ENCODE measurements around the gene ATCAY. TPM values are rescaled to one million over a fixed set of nuclear protein-coding genes. Genes with fewer than 3 reads are reported as not detected.

The ATCAY gene
- polyA plus RNA-seq, 3 donors, result not detected

DNA sequence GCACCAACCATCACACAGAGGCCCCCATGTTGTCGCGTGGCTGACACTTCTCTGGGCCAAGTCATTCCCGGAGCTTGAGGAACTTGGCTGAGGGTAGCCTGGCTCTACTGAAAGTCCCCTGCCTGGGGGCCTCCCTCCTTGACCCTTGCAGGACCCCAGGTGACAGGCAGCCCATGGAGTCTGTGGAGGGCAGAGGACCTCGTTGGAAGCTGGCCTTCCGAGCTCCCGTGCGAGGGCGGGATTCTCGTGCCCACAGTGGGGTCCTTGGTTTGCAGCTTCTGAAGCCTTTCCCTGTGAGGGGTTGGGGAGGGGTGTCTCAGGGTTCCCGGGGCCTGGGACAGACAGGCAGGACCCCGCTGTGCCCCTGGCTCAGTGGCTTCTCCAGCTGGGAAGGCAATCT is 68.8 kb downstream of the ATCAY start:
- Histone ChIP-seq H3K36me3 (replicated peaks in 1 of 2; ENCODE audit: control insufficient read depth in 1 of 2, insufficient read depth in 2 of 2, low read length in 2 of 2) (no peaks in the 10 kb centered on the region), H3K27ac (ENCODE audit: low read depth in 1 of 2, low read length in 2 of 2) (no peak overlapping the region), H3K4me2 (replicated peaks; ENCODE audit: extremely low read depth, low read length, poor library complexity, severe bottlenecking) (no peak overlapping the region), H3K4me3 (replicated peaks in 1 of 3; ENCODE audit: low read depth in 2 of 3, low read length in 3 of 3) (no peak overlapping the region), H2AFZ (ENCODE audit: insufficient read depth, low read depth, low read length, poor library complexity, severe bottlenecking) (no peak overlapping the region), H3K9me3 (replicated peaks in 1 of 2; ENCODE audit: control insufficient read depth in 1 of 2, insufficient read depth in 1 of 2, low read length in 2 of 2) (no peaks in the 10 kb centered on the region), H3K79me2 (ENCODE audit: insufficient read depth, low read length) (no peaks in the 10 kb centered on the region), H3K4me1 (ENCODE audit: control insufficient read depth in 1 of 2, insufficient read depth in 2 of 2, low read length in 2 of 2) (peaks cover 6 to 23% of the 10 kb centered on the region in 2 donors), H3K9ac (ENCODE audit: insufficient read depth, low read length, poor library complexity, severe bottlenecking) (no peak overlapping the region), H3K27me3 (ENCODE audit: control insufficient read depth in 2 of 2, insufficient read depth in 2 of 2, low read length in 2 of 2) (no peaks in the 10 kb centered on the region), H4K20me1 (ENCODE audit: insufficient read depth, low read length) (no peaks in the 10 kb centered on the region)
- H3K9me3 Mint-ChIP-seq, result peaks cover 0 to 2% (median 0%) of the 10 kb centered on the region in 7 donors
- intact Hi-C loops (cut with micrococcal nuclease), result no loop called here
- DNase-seq, result no peak
- peaks cover 28% of the 10 kb centered on the region for H3K4me1 Mint-ChIP-seq
- 87% methylated on average over 11 of the region's 11 CpGs for WGBS (ENCODE audit: insufficient coverage)
- H3K4me3 Mint-ChIP-seq, result no peak overlapping the region
- no peaks in the 10 kb centered on the region for H3K36me3 Mint-ChIP-seq
- TF ChIP-seq, protein P1, sequence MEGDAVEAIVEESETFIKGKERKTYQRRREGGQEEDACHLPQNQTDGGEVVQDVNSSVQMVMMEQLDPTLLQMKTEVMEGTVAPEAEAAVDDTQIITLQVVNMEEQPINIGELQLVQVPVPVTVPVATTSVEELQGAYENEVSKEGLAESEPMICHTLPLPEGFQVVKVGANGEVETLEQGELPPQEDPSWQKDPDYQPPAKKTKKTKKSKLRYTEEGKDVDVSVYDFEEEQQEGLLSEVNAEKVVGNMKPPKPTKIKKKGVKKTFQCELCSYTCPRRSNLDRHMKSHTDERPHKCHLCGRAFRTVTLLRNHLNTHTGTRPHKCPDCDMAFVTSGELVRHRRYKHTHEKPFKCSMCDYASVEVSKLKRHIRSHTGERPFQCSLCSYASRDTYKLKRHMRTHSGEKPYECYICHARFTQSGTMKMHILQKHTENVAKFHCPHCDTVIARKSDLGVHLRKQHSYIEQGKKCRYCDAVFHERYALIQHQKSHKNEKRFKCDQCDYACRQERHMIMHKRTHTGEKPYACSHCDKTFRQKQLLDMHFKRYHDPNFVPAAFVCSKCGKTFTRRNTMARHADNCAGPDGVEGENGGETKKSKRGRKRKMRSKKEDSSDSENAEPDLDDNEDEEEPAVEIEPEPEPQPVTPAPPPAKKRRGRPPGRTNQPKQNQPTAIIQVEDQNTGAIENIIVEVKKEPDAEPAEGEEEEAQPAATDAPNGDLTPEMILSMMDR (IDR thresholded peaks at IDR 0.05), result no peak
- H3K27me3 Mint-ChIP-seq (ENCODE audit: low read depth in 3 of 3), result peaks cover 4 to 13% (median 11%) of the 10 kb centered on the region in 3 donors
- H3K27ac Mint-ChIP-seq, result no peak overlapping the region

DNA sequence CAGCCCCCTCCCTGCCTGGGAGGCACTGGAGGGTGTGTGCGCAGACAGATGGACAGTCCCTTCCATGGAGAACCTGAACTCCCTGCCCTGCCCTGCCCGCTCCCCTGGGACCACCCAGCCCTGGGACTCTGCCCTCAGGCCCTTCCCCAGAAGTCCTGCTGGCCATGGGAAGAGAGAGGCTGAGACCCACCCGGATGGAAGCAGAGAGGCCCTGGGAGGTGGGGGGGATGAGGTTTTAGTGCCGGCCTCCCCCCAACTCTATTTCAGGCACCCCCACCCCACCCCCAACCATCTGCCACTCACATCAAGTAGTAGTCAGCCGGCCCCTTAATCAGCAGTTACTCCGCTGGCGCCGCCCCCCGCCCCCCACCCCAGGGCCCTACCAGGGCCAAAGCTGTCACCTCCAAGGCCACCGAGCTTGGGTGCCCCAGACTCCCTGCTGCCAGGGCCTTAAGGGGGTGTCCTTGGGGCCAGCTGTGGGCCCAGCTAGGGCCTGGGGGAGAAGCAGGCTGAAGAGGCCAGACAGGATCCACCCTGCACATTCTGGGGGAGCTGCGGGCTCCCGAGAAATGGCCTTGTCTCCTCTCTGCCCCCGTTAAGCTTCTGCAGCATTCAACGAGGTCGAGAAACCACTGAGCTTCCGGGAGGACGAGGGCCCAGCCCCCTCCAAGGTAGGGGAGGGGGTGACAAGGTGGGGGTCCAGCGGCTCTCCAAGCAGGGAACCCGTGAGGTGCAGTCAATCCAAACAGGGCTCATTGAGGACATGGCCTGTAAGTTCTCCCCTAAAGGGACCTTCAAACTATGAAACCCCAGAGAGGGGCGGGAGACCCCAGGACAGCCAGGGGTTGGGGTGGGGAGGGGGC is 69.7 kb downstream of the ATCAY start:
- Mint-ChIP-seq H3K27ac (peak overlapping the region in 1 of 7 donors; percentile 25), H3K36me3 (no peaks in the 10 kb centered on the region), H3K4me3 (peak overlapping the region in 1 of 2 donors; percentile 6), H3K27me3 (ENCODE audit: low read depth in 3 of 3) (peaks cover 4 to 13% (median 11%) of the 10 kb centered on the region in 3 donors), H3K4me1 (peaks cover 21% of the 10 kb centered on the region), H3K9me3 (peaks cover 0 to 2% (median 0%) of the 10 kb centered on the region in 7 donors)
- Histone ChIP-seq H3K4me1 (ENCODE audit: control insufficient read depth in 1 of 2, insufficient read depth in 2 of 2, low read length in 2 of 2) (peaks cover 0 to 16% of the 10 kb centered on the region in 2 donors), H3K9ac (ENCODE audit: insufficient read depth, low read length, poor library complexity, severe bottlenecking) (peak overlapping the region; percentile 61), H3K27ac (ENCODE audit: low read depth in 1 of 2, low read length in 2 of 2) (no peak overlapping the region), H4K20me1 (ENCODE audit: insufficient read depth, low read length) (no peaks in the 10 kb centered on the region), H3K9me3 (replicated peaks in 1 of 2; ENCODE audit: control insufficient read depth in 1 of 2, insufficient read depth in 1 of 2, low read length in 2 of 2) (no peaks in the 10 kb centered on the region), H3K4me2 (replicated peaks; ENCODE audit: extremely low read depth, low read length, poor library complexity, severe bottlenecking) (peak overlapping the region; percentile 77), H3K27me3 (ENCODE audit: control insufficient read depth in 2 of 2, insufficient read depth in 2 of 2, low read length in 2 of 2) (no peaks in the 10 kb centered on the region), H3K4me3 (replicated peaks in 1 of 3; ENCODE audit: low read depth in 2 of 3, low read length in 3 of 3) (peak overlapping the region in 2 of 3 experiments; percentile 53 to 77), H3K36me3 (replicated peaks in 1 of 2; ENCODE audit: control insufficient read depth in 1 of 2, insufficient read depth in 2 of 2, low read length in 2 of 2) (no peaks in the 10 kb centered on the region), H3K79me2 (ENCODE audit: insufficient read depth, low read length) (no peaks in the 10 kb centered on the region), H2AFZ (ENCODE audit: insufficient read depth, low read depth, low read length, poor library complexity, severe bottlenecking) (peak overlapping the region; percentile 89)
- WGBS (ENCODE audit: insufficient coverage), result 37% methylated on average over 7 of the region's 20 CpGs
- intact Hi-C loops (cut with micrococcal nuclease), result no loop called here
- TF ChIP-seq, protein P1 (IDR thresholded peaks at IDR 0.05), result no peak
- DNase-seq, result no peak
